Measurements from ENCODE around the gene FHAD1. TPM values are rescaled to one million over a fixed set of nuclear protein-coding genes. Genes with fewer than 3 reads are reported as not detected.

Gene FHAD1
- total and polyA plus RNA-seq, 4 donors = under 0.01 to 0.13 (median 0.05) TPM; not detected in 1

DNA sequence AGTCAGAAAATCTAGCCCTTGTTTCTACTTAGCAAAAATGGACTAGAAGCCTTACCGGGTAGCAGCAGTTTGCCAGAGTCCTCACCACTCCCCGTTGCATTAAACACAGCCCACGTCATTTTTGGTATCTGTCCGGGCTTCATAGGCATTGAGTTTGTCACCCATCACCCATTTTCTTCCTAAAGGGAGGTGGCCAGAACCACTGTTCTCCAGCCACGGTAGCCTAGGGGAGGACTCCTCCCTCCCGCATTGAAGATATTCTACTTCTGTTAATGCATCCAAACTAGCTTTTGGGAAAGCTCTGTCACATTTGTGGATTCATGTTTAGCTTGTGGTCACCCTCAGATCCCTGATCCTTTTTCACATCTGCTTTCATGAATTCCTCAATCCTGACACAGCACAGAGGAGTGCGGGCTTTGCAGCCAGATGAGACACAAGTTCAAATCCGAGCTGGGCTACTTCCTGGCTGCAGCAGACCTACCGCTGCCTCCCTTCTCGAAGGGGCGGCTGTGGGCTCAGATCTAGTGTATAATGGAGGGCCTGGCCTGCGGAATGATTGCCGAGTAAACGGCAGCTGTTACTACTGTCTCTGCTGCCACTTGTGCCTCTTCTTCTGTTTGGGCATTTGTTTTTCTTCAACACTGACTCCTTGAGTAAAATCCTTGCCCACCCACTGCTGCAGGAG lies 99.5 kb downstream of the FHAD1 start (continued):
- TF ChIP-seq, protein P1, sequence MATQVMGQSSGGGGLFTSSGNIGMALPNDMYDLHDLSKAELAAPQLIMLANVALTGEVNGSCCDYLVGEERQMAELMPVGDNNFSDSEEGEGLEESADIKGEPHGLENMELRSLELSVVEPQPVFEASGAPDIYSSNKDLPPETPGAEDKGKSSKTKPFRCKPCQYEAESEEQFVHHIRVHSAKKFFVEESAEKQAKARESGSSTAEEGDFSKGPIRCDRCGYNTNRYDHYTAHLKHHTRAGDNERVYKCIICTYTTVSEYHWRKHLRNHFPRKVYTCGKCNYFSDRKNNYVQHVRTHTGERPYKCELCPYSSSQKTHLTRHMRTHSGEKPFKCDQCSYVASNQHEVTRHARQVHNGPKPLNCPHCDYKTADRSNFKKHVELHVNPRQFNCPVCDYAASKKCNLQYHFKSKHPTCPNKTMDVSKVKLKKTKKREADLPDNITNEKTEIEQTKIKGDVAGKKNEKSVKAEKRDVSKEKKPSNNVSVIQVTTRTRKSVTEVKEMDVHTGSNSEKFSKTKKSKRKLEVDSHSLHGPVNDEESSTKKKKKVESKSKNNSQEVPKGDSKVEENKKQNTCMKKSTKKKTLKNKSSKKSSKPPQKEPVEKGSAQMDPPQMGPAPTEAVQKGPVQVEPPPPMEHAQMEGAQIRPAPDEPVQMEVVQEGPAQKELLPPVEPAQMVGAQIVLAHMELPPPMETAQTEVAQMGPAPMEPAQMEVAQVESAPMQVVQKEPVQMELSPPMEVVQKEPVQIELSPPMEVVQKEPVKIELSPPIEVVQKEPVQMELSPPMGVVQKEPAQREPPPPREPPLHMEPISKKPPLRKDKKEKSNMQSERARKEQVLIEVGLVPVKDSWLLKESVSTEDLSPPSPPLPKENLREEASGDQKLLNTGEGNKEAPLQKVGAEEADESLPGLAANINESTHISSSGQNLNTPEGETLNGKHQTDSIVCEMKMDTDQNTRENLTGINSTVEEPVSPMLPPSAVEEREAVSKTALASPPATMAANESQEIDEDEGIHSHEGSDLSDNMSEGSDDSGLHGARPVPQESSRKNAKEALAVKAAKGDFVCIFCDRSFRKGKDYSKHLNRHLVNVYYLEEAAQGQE (IDR thresholded peaks at IDR 0.05) = no peak
- TF ChIP-seq YY1 (IDR thresholded peaks at IDR 0.05) = no peak
- no peak for TF ChIP-seq RXRA (IDR thresholded peaks at IDR 0.05)
- no peak for TF ChIP-seq SP1 (IDR thresholded peaks at IDR 0.05)
- TF ChIP-seq, protein P2, sequence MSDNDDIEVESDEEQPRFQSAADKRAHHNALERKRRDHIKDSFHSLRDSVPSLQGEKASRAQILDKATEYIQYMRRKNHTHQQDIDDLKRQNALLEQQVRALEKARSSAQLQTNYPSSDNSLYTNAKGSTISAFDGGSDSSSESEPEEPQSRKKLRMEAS (IDR thresholded peaks at IDR 0.05) = no peak
- TF ChIP-seq RAD21 (IDR thresholded peaks at IDR 0.05) = no peak

DNA sequence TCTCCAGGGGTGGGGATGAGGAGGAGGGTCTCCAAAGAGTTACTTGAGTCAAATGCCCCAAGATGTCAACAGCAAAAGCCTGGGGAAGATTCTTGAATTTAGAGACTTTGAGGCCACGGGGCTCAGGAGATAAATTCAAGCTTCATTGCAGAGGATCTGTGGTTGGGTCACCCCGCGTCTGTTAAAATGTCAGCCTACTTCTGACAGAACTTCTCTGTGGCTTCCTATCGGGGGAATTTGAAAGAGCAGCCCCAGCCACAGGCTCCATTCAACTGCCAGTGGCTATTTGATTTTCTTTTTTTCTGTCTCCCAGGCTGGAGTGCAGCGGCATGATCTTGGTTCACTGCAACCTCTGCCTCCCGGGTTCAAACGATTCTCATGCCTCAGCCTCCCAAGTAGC lies 100.2 kb downstream of the FHAD1 start:
- Histone ChIP-seq H3K27me3 (ENCODE audit: control insufficient read depth in 4 of 4, insufficient read depth in 4 of 4, low read length in 3 of 4) (no peaks in the 10 kb centered on the region), H3K36me3 (ENCODE audit: control insufficient read depth in 4 of 4, insufficient read depth in 3 of 4, low read depth in 1 of 4, low read length in 3 of 4) (no peaks in the 10 kb centered on the region), H3K4me1 (ENCODE audit: control insufficient read depth in 4 of 4, insufficient read depth in 4 of 4, low read length in 3 of 4) (no peaks in the 10 kb centered on the region), H3K4me3 (ENCODE audit: low read depth in 1 of 3, low read length in 3 of 3) (no peak overlapping the region), H3K9ac (ENCODE audit: low read depth in 1 of 2, low read length in 2 of 2) (no peak overlapping the region), H3K9me3 (ENCODE audit: control insufficient read depth in 4 of 4, low read length in 3 of 4) (no peaks in the 10 kb centered on the region), H3K27ac (ENCODE audit: low read depth in 1 of 2, low read length in 2 of 2) (no peak overlapping the region)
- TF ChIP-seq SP1 (IDR thresholded peaks at IDR 0.05) = no peak
- TF ChIP-seq HNF4A (conservative IDR thresholded peaks at IDR 0.05) = no peak
- TF ChIP-seq GABPA (IDR thresholded peaks at IDR 0.05 in 1 of 2, conservative IDR thresholded peaks at IDR 0.05 in 1 of 2) = no peak
- TF ChIP-seq TAF1 (conservative IDR thresholded peaks at IDR 0.05) = no peak
- TF ChIP-seq FOXA1 (IDR thresholded peaks at IDR 0.05) = no peak
- TF ChIP-seq, protein P2 (IDR thresholded peaks at IDR 0.05) = no peak
- TF ChIP-seq, protein P1 (IDR thresholded peaks at IDR 0.05) = no peak
- no peak for TF ChIP-seq EGR1 (IDR thresholded peaks at IDR 0.05; ENCODE audit: low read depth in 2 of 2)
- no peak for TF ChIP-seq RXRA (IDR thresholded peaks at IDR 0.05)
- TF ChIP-seq, protein P3, sequence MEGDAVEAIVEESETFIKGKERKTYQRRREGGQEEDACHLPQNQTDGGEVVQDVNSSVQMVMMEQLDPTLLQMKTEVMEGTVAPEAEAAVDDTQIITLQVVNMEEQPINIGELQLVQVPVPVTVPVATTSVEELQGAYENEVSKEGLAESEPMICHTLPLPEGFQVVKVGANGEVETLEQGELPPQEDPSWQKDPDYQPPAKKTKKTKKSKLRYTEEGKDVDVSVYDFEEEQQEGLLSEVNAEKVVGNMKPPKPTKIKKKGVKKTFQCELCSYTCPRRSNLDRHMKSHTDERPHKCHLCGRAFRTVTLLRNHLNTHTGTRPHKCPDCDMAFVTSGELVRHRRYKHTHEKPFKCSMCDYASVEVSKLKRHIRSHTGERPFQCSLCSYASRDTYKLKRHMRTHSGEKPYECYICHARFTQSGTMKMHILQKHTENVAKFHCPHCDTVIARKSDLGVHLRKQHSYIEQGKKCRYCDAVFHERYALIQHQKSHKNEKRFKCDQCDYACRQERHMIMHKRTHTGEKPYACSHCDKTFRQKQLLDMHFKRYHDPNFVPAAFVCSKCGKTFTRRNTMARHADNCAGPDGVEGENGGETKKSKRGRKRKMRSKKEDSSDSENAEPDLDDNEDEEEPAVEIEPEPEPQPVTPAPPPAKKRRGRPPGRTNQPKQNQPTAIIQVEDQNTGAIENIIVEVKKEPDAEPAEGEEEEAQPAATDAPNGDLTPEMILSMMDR (IDR thresholded peaks at IDR 0.05; ENCODE audit: low read depth, low read length, missing input control) = no peak
- TF ChIP-seq NR2F2 (IDR thresholded peaks at IDR 0.05) = no peak
- no peak for TF ChIP-seq FOXA2 (IDR thresholded peaks at IDR 0.05)
- TF ChIP-seq HNF4G (IDR thresholded peaks at IDR 0.05) = no peak
- TF ChIP-seq, protein P4, sequence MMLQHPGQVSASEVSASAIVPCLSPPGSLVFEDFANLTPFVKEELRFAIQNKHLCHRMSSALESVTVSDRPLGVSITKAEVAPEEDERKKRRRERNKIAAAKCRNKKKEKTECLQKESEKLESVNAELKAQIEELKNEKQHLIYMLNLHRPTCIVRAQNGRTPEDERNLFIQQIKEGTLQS (IDR thresholded peaks at IDR 0.05) = no peak
- TF ChIP-seq RAD21 (IDR thresholded peaks at IDR 0.05) = no peak
- TF ChIP-seq, protein P5, sequence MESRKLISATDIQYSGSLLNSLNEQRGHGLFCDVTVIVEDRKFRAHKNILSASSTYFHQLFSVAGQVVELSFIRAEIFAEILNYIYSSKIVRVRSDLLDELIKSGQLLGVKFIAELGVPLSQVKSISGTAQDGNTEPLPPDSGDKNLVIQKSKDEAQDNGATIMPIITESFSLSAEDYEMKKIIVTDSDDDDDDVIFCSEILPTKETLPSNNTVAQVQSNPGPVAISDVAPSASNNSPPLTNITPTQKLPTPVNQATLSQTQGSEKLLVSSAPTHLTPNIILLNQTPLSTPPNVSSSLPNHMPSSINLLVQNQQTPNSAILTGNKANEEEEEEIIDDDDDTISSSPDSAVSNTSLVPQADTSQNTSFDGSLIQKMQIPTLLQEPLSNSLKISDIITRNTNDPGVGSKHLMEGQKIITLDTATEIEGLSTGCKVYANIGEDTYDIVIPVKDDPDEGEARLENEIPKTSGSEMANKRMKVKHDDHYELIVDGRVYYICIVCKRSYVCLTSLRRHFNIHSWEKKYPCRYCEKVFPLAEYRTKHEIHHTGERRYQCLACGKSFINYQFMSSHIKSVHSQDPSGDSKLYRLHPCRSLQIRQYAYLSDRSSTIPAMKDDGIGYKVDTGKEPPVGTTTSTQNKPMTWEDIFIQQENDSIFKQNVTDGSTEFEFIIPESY (IDR thresholded peaks at IDR 0.05) = no peak
- no peak for TF ChIP-seq JUND (IDR thresholded peaks at IDR 0.05)
- DNase-seq (ENCODE audit: low spot score) = no peak
- 87% methylated on average over 7 of the region's 7 CpGs for WGBS

Measured in liver (tissue), 9 donors.